NB4 (cell line): ENCODE results near the gene IFT52.

ENCODE experiments used
- DNase-seq: peaks from one replicate; pipeline ENCODE4 v3.0.0; 2010; ENCODE audit warnings: low read depth
- H3K4me3 ChIP-seq: one replicate; pipeline ENCODE4 v1.5.1; 2011; ENCODE audit warnings: mild to moderate bottlenecking, low read depth, low read length, moderate library complexity
- MYC ChIP-seq: IDR thresholded peaks from 2 replicates; pipeline ENCODE4 v1.6.1; 2011; ENCODE audit warnings: low read depth, low read length
- POLR2A ChIP-seq: IDR thresholded peaks from 2 replicates; pipeline ENCODE4 v1.6.1; 2011; ENCODE audit warnings: mild to moderate bottlenecking; ENCODE audit not compliant: insufficient read length; ENCODE audit errors: extremely low read depth
- TF ChIP-seq, protein P1 (sequence below): IDR thresholded peaks from one replicate; pipeline ENCODE4 v1.5.1; 2012; ENCODE audit warnings: low read depth, low read length
- TF ChIP-seq, protein P2 (sequence below): IDR thresholded peaks from 2 replicates; pipeline ENCODE4 v1.6.1; 2011; ENCODE audit warnings: low read depth, low read length

The IFT52 gene

GRCh38 chr20:43545837-43546578 is 44.7 kb upstream of the IFT52 start:
- H3K4me3 ChIP-seq, result no peak overlapping the region
- TF ChIP-seq, protein P1, sequence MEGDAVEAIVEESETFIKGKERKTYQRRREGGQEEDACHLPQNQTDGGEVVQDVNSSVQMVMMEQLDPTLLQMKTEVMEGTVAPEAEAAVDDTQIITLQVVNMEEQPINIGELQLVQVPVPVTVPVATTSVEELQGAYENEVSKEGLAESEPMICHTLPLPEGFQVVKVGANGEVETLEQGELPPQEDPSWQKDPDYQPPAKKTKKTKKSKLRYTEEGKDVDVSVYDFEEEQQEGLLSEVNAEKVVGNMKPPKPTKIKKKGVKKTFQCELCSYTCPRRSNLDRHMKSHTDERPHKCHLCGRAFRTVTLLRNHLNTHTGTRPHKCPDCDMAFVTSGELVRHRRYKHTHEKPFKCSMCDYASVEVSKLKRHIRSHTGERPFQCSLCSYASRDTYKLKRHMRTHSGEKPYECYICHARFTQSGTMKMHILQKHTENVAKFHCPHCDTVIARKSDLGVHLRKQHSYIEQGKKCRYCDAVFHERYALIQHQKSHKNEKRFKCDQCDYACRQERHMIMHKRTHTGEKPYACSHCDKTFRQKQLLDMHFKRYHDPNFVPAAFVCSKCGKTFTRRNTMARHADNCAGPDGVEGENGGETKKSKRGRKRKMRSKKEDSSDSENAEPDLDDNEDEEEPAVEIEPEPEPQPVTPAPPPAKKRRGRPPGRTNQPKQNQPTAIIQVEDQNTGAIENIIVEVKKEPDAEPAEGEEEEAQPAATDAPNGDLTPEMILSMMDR, result peak; percentile 26
- TF ChIP-seq MYC, result no peak
- DNase-seq, result no peak

GRCh38 chr20:43548273-43548880 is 42.4 kb upstream of the IFT52 start:
- DNase-seq, result no peak
- TF ChIP-seq, protein P1, result no peak
- H3K4me3 ChIP-seq, result no peak overlapping the region

DNA sequence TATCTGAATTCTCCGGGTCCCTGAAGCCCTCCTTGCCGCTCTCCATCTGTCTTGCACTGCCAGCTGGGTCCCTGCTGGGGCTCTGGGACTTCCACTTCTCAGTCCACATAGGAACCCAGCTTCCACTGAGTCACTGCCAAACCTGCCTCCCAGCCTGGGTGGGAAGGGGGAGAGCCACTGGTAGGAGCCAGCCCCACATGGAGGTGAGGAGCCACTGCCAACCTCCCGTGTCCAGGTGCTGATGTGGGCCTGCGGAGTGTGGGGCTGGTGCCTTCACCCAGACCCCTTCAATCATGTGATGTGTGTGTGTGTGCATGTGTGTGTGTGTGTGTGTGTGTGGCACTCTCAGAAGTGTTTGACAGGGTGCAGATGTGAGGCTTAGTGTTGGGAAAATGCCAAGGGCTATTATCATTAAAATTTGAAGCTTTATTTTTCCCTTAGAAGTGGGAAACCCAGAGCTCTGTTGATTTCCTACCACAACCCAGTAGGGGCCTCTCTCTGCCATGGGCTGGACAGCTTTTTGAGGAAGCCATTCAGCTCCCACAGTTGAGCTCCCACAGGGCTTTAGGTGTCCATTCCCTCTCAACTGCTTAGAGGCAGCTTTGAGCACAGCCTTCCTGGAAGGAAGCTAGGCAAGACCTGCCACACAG is 41.2 kb upstream of the IFT52 start:
- peak; percentile 39 for DNase-seq
- TF ChIP-seq POLR2A, result no peak
- TF ChIP-seq MYC, result no peak
- TF ChIP-seq, protein P1, result no peak
- TF ChIP-seq, protein P2, sequence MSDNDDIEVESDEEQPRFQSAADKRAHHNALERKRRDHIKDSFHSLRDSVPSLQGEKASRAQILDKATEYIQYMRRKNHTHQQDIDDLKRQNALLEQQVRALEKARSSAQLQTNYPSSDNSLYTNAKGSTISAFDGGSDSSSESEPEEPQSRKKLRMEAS, result no peak
- H3K4me3 ChIP-seq, result no peak overlapping the region

- DNase-seq, result no peak
- no peak overlapping the region for H3K4me3 ChIP-seq
- TF ChIP-seq MYC (no peak), POLR2A (no peak)
- TF ChIP-seq, protein P1, result no peak
- TF ChIP-seq, protein P2, result no peak
Observed at GRCh38 chr20:43550456-43550855, 40.3 kb upstream of the IFT52 start.

DNA sequence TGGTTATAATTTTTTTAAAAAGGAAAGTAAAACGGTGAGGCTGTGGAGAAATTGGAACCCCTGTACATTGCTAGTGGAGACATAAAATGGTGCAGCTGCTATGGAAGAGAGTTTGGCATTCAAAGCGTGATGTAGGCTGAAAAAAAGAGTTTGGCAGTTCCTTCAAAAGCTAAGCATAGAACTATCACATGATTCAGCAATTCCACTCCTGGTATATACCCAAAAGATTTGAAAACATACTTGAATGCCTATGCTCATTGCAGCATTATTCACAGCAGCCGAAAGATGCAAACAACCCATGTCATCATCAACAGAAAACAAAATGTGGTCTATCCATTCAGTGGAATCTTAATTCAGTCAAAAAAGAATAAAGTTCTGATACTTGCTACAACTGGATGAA is 36.4 kb upstream of the IFT52 start:
- TF ChIP-seq POLR2A (no peak), MYC (no peak)
- TF ChIP-seq, protein P1, result no peak
- TF ChIP-seq, protein P2, result no peak
- no peak for DNase-seq
- H3K4me3 ChIP-seq, result no peak overlapping the region
